ENCODE measurements around the gene DOCK7. TPM values are rescaled to one million over a fixed set of nuclear protein-coding genes. Genes with fewer than 3 reads are reported as not detected.

DOCK7 gene
- total and polyA plus RNA-seq, 2 of the 8 experiments (the other 6 are each of a cell fraction or from before 2014, with no cell fraction given): 10.2 to 33.7 TPM

- no peaks in the 10 kb centered on the region for H3K4me1 ChIP-seq (replicated peaks in 1 of 4; ENCODE audit: control insufficient read depth in 3 of 4, insufficient read depth in 4 of 4, low read length in 3 of 4)
- DNase-seq (ENCODE audit: low read depth in 1 of 2, low spot score in 2 of 2): no peak
- no peak overlapping the region for H3K9ac ChIP-seq (replicated peaks in 1 of 4; ENCODE audit: extremely low read depth in 1 of 4, low read depth in 3 of 4, low read length in 3 of 4)
- no peaks in the 10 kb centered on the region for H4K20me1 ChIP-seq (replicated peaks in 1 of 2; ENCODE audit: control insufficient read depth in 1 of 2, insufficient read depth in 2 of 2, low read length in 2 of 2)
- no peaks in the 10 kb centered on the region for H3K9me3 ChIP-seq (ENCODE audit: insufficient read depth in 2 of 2, low read depth in 1 of 2, low read length in 1 of 2)
- H3K56ac ChIP-seq (replicated peaks; ENCODE audit: insufficient read length, low read depth, low read length): no peak overlapping the region
- no peak overlapping the region for H3K4ac ChIP-seq (replicated peaks; ENCODE audit: insufficient read length, low read depth, low read length)
- H2BK20ac ChIP-seq (ENCODE audit: low read length): no peak overlapping the region
- no peaks in the 10 kb centered on the region for H3K23me2 ChIP-seq (ENCODE audit: low read depth, low read length)
- no peak overlapping the region for H3K27ac ChIP-seq (ENCODE audit: low read depth, low read length)
- H3K14ac ChIP-seq (ENCODE audit: insufficient read length): no peak overlapping the region
- H2BK15ac ChIP-seq (ENCODE audit: low read length): no peak overlapping the region
- H2BK120ac ChIP-seq (replicated peaks; ENCODE audit: low read depth, low read length): no peak overlapping the region
- H2BK5ac ChIP-seq (ENCODE audit: low read depth, low read length): no peak overlapping the region
- no peak overlapping the region for H2AK5ac ChIP-seq (ENCODE audit: low read depth, low read length)
- FAIRE-seq: no peak
- no peaks in the 10 kb centered on the region for H3K79me2 ChIP-seq (ENCODE audit: control insufficient read depth in 1 of 2, insufficient read depth in 2 of 2, low read length in 2 of 2)
- ChIA-PET POLR2A (ENCODE audit: partially characterized antibody) (no interaction called here), CTCF (ENCODE audit: partially characterized antibody) (no interaction called here)
- no peak overlapping the region for H4K5ac ChIP-seq (ENCODE audit: insufficient read length, low read depth, low read length)
- peaks cover 0 to 5% (median 0%) of the 10 kb centered on the region in 4 experiments; a peak in 1 of 8 replicates for H3K36me3 ChIP-seq (ENCODE audit: control insufficient read depth in 2 of 4, insufficient read depth in 4 of 4, low read length in 3 of 4)
- no peak overlapping the region for H3K4me3 ChIP-seq (ENCODE audit: extremely low read depth in 1 of 4, insufficient read depth in 2 of 4, low read depth in 3 of 4, low read length in 4 of 4)
- no peak overlapping the region for H3K18ac ChIP-seq (ENCODE audit: extremely low read depth, low read length)
- no peak overlapping the region for H4K91ac ChIP-seq (replicated peaks; ENCODE audit: insufficient read length, low read length)
- no peak overlapping the region for H2BK12ac ChIP-seq (ENCODE audit: low read depth, low read length)
- no peak overlapping the region for H4K8ac ChIP-seq (ENCODE audit: extremely low read depth, insufficient read depth, low read length)
- no peaks in the 10 kb centered on the region for H3K27me3 ChIP-seq (replicated peaks in 1 of 4; ENCODE audit: control insufficient read depth in 3 of 4, extremely low read depth in 1 of 4, insufficient read depth in 3 of 4, low read length in 3 of 4)
- H3K79me1 ChIP-seq (ENCODE audit: low read depth, low read length): no peaks in the 10 kb centered on the region
- H3K4me2 ChIP-seq (ENCODE audit: insufficient read depth in 1 of 2, low read depth in 2 of 2, low read length in 2 of 2): no peak overlapping the region
- H3K23ac ChIP-seq (ENCODE audit: insufficient read length): no peak overlapping the region
- H2AFZ ChIP-seq (ENCODE audit: low read length): no peak overlapping the region
- TF ChIP-seq TBP (IDR thresholded peaks at IDR 0.05; ENCODE audit: low read depth, low read length): no peak
- no peak for TF ChIP-seq EZH2 (IDR thresholded peaks at IDR 0.05; ENCODE audit: low read depth, low read length, severe bottlenecking)
- TF ChIP-seq SUZ12 (IDR thresholded peaks at IDR 0.05; ENCODE audit: low read length): no peak
- TF ChIP-seq BACH1 (IDR thresholded peaks at IDR 0.05; ENCODE audit: low read length): no peak
- TF ChIP-seq, protein P1, sequence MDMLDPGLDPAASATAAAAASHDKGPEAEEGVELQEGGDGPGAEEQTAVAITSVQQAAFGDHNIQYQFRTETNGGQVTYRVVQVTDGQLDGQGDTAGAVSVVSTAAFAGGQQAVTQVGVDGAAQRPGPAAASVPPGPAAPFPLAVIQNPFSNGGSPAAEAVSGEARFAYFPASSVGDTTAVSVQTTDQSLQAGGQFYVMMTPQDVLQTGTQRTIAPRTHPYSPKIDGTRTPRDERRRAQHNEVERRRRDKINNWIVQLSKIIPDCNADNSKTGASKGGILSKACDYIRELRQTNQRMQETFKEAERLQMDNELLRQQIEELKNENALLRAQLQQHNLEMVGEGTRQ (IDR thresholded peaks at IDR 0.05; ENCODE audit: low read length): no peak
- no peak for TF ChIP-seq POLR2AphosphoS5 (IDR thresholded peaks at IDR 0.05; ENCODE audit: low read depth, low read length)
- TF ChIP-seq CEBPB (IDR thresholded peaks at IDR 0.05; ENCODE audit: low read depth, low read length): no peak
- no peak for TF ChIP-seq SIRT6 (IDR thresholded peaks at IDR 0.05; ENCODE audit: low read length)
- no peak for TF ChIP-seq KDM1A (IDR thresholded peaks at IDR 0.05; ENCODE audit: borderline replicate concordance, low read length)
- no peak for TF ChIP-seq GTF2F1 (IDR thresholded peaks at IDR 0.05; ENCODE audit: borderline replicate concordance, low read depth, low read length)
- TF ChIP-seq MAFK (IDR thresholded peaks at IDR 0.05; ENCODE audit: low read depth, low read length): no peak
- no peak for TF ChIP-seq SP2 (IDR thresholded peaks at IDR 0.05; ENCODE audit: low read length)
- TF ChIP-seq YY1 (IDR thresholded peaks at IDR 0.05; ENCODE audit: low read depth, low read length): no peak
- no peak for TF ChIP-seq CTBP2 (IDR thresholded peaks at IDR 0.05; ENCODE audit: borderline replicate concordance, insufficient read depth, insufficient read length, low read length)
- TF ChIP-seq NANOG (IDR thresholded peaks at IDR 0.05; ENCODE audit: insufficient read depth, low read depth, low read length, poor library complexity, severe bottlenecking): no peak
- no peak for TF ChIP-seq TEAD4 (IDR thresholded peaks at IDR 0.05; ENCODE audit: low read depth, low read length)
Measured at GRCh38 chr1:62572476-62572875, 115.7 kb downstream of the DOCK7 start.

All from H1 (cell line).